Activated T-cell treated with anti-CD3 and anti-CD28 coated beads, Interleukin-2, amount 50 U/mL, for 72 hours (primary cell): ENCODE data around the gene KIAA1671. TPM values are rescaled to one million over a fixed set of nuclear protein-coding genes. Genes with fewer than 3 reads are reported as not detected.
"Not testable (repeated sequence)": the region's sequence is repeated elsewhere in the genome, so short reads cannot be mapped to it uniquely, and the experiment has no call there.

Experiments used
- ATAC-seq, 2 donors: fragments of 150-1000 bp; cut with Tn5 transposase; replicated peaks in 1 of 2; 2 replicates each; pipeline ENCODE4 v1.10.0; 2021; ENCODE audit warnings: moderate library complexity in 2 of 2, mild to moderate bottlenecking in 1 of 2
- DNase-seq, 2 donors: peaks; one replicate each; pipeline ENCODE4 v3.0.0; 2021 to 2022; ENCODE audit warnings: mixed read lengths in 1 of 2
- H3K27ac Mint-ChIP-seq: one replicate; pipeline ENCODE4 v1.8.0; 2022; ENCODE audit warnings: mild to moderate bottlenecking, moderate library complexity, mixed read lengths
- H3K27me3 Mint-ChIP-seq: one replicate; pipeline ENCODE4 v1.8.0; 2022; ENCODE audit warnings: low read depth, mixed read lengths
- H3K36me3 Mint-ChIP-seq, 2 donors: one replicate each; pipeline ENCODE4 v1.8.0; 2022; ENCODE audit warnings: mixed read lengths in 2 of 2, mild to moderate bottlenecking in 1 of 2; ENCODE audit not compliant: insufficient read depth in 2 of 2
- H3K4me1 Mint-ChIP-seq: one replicate; pipeline ENCODE4 v1.8.0; 2022; ENCODE audit warnings: low read depth, mixed read lengths
- H3K4me3 Mint-ChIP-seq, 2 donors: one replicate each; pipeline ENCODE4 v1.8.0; 2022; ENCODE audit warnings: mild to moderate bottlenecking in 2 of 2, mixed read lengths in 2 of 2, moderate library complexity in 2 of 2
- H3K9me3 Mint-ChIP-seq, 2 donors: one replicate each; pipeline ENCODE4 v1.8.0; 2022; ENCODE audit warnings: mixed read lengths in 2 of 2
- total RNA-seq, 2 donors: library from RNA; stranded (reverse); gene quantifications; one replicate each; pipeline ENCODE4 v1.2.3, GENCODE V29; 2022

The KIAA1671 gene
- total RNA-seq, 2 donors from 2014 or later, result 6.6 to 10.8 TPM

GRCh38 chr22:25212337-25212736, 259.8 kb downstream of the KIAA1671 start:
- ATAC-seq, result no peak
- DNase-seq, result no peak
- Mint-ChIP-seq H3K4me3 (no peak overlapping the region), H3K27ac (no peak overlapping the region), H3K36me3 (peaks cover 3% of the 10 kb centered on the region in 2 donors), H3K27me3 (peaks cover 19% of the 10 kb centered on the region), H3K9me3 (peaks cover 0 to 1% of the 10 kb centered on the region in 2 donors), H3K4me1 (no peaks in the 10 kb centered on the region)

GRCh38 chr22:25213221-25213620, 260.7 kb downstream of the KIAA1671 start:
- ATAC-seq (no peak), DNase-seq (no peak)
- H3K4me1 Mint-ChIP-seq, result no peaks in the 10 kb centered on the region
- peaks cover 0 to 1% of the 10 kb centered on the region in 2 donors for H3K9me3 Mint-ChIP-seq
- no peak overlapping the region for H3K4me3 Mint-ChIP-seq
- peaks cover 3% of the 10 kb centered on the region in 2 donors for H3K36me3 Mint-ChIP-seq
- no peak overlapping the region for H3K27ac Mint-ChIP-seq
- peaks cover 19% of the 10 kb centered on the region for H3K27me3 Mint-ChIP-seq

DNA sequence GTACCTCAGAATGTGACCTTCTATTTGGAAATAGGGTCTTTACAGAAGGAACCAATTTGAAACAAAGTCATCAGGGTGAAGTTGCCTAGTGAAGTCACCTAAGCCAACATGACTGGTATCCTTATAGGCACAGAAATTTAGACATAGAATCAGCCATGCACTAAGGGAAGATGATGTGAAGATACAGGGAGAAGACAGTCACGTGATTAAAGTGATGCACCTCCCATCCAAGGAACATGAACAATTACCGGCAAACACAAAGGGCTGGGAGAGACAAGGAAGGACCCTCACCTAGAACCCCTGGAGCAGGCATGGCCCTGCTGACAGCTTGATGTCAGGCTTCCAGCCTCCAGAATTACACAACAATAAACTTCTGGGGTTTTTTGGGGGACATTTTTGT, 263.7 kb downstream of the KIAA1671 start:
- no peak for DNase-seq
- H3K27me3 Mint-ChIP-seq, result peaks cover 19% of the 10 kb centered on the region
- no peak overlapping the region for H3K27ac Mint-ChIP-seq
- ATAC-seq, result no peak
- H3K36me3 Mint-ChIP-seq, result peaks cover 3% of the 10 kb centered on the region in 2 donors
- H3K4me3 Mint-ChIP-seq, result no peak overlapping the region
- peaks cover 0 to 1% of the 10 kb centered on the region in 2 donors for H3K9me3 Mint-ChIP-seq
- no peaks in the 10 kb centered on the region for H3K4me1 Mint-ChIP-seq

- no peaks in the 10 kb centered on the region for H3K36me3 Mint-ChIP-seq
- peaks cover 12% of the 10 kb centered on the region for H3K27me3 Mint-ChIP-seq
- H3K9me3 Mint-ChIP-seq, result no peaks in the 10 kb centered on the region
- no peak within 1 kb of the TSS for H3K27ac Mint-ChIP-seq
- H3K4me3 Mint-ChIP-seq, result no peak within 1 kb of the TSS
- no peak for ATAC-seq
- H3K4me1 Mint-ChIP-seq, result no peaks in the 10 kb centered on the region
- no peak for DNase-seq
These were observed 266.7 kb downstream of the KIAA1671 start, which contains the start of gene CRYBB2 for GRCh38 chr22:25219211-25219689. CRYBB2 (plus strand) TSS chr22:25219639; CDS start chr22:25221430, 1,791 bp downstream.

GRCh38 chr22:25219948-25220442, 267.5 kb downstream of the KIAA1671 start:
- ATAC-seq (no peak), DNase-seq (no peak)
- no peaks in the 10 kb centered on the region for H3K36me3 Mint-ChIP-seq
- H3K4me1 Mint-ChIP-seq, result no peaks in the 10 kb centered on the region
- no peaks in the 10 kb centered on the region for H3K9me3 Mint-ChIP-seq
- no peak overlapping the region for H3K4me3 Mint-ChIP-seq
- peaks cover 12% of the 10 kb centered on the region for H3K27me3 Mint-ChIP-seq
- H3K27ac Mint-ChIP-seq, result no peak overlapping the region

GRCh38 chr22:25221790-25222189, 269.3 kb downstream of the KIAA1671 start:
- no peaks in the 10 kb centered on the region for H3K9me3 Mint-ChIP-seq
- peaks cover 2% of the 10 kb centered on the region for H3K27me3 Mint-ChIP-seq
- H3K4me3 Mint-ChIP-seq, result no peak overlapping the region
- ATAC-seq (no peak), DNase-seq (no peak)
- no peak overlapping the region for H3K27ac Mint-ChIP-seq
- no peaks in the 10 kb centered on the region for H3K36me3 Mint-ChIP-seq
- no peaks in the 10 kb centered on the region for H3K4me1 Mint-ChIP-seq

DNA sequence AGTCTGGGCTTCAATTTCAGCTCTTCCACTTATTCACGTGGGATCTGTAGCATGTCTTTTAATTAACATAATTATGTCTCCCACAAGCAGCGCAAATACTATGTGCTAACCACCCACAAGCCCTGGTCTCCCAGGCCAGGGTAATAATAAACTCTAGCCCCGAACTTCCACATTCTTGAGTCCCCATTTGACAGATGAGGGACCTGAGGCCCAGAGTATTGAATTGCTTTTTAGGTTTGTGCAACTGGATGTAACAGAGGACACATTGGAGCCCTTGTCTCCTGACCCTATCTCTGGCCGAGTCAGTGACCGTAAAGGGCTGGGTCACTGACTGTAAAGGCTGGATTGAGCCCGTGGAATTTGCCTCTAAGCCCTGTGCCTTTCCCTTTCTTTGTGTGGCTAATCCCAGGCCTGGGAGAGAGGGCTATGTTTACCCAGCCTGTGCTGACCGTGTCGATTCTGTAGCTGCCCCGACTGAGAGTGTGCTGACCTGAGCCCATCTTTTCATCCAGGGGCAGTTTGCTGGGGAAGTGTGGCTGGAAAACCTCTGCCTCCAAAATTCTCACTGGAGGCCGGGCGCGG, 270.8 kb downstream of the KIAA1671 start:
- Mint-ChIP-seq H3K36me3 (no peaks in the 10 kb centered on the region), H3K9me3 (no peaks in the 10 kb centered on the region)
- no peak for ATAC-seq

GRCh38 chr22:25228822-25229221, 276.3 kb downstream of the KIAA1671 start:
- Mint-ChIP-seq H3K27me3 (peaks cover 15% of the 10 kb centered on the region), H3K4me1 (no peaks in the 10 kb centered on the region), H3K9me3 (no peaks in the 10 kb centered on the region), H3K27ac (no peak overlapping the region), H3K36me3 (no peaks in the 10 kb centered on the region), H3K4me3 (no peak overlapping the region)
- no peak for ATAC-seq
- no peak for DNase-seq

More for the DNA sequence above, 270.8 kb downstream of the KIAA1671 start:
- Mint-ChIP-seq H3K27me3 (no peaks in the 10 kb centered on the region), H3K4me1 (no peaks in the 10 kb centered on the region), H3K4me3 (no peak overlapping the region), H3K27ac (no peak overlapping the region)
- no peak for DNase-seq

GRCh38 chr22:25230760-25231159, 278.2 kb downstream of the KIAA1671 start:
- not testable (repeated sequence) for DNase-seq, H3K4me3 Mint-ChIP-seq, ATAC-seq, H3K9me3 Mint-ChIP-seq, H3K27ac Mint-ChIP-seq, H3K4me1 Mint-ChIP-seq, H3K36me3 Mint-ChIP-seq
- H3K27me3 Mint-ChIP-seq, result peaks cover 27% of the 10 kb centered on the region

GRCh38 chr22:25232301-25232700, 279.8 kb downstream of the KIAA1671 start:
- Mint-ChIP-seq H3K27ac (no peak overlapping the region), H3K9me3 (no peaks in the 10 kb centered on the region), H3K4me3 (no peak overlapping the region), H3K36me3 (no peaks in the 10 kb centered on the region), H3K27me3 (peaks cover 35% of the 10 kb centered on the region), H3K4me1 (peaks cover 7% of the 10 kb centered on the region)
- ATAC-seq (no peak), DNase-seq (no peak)

DNA sequence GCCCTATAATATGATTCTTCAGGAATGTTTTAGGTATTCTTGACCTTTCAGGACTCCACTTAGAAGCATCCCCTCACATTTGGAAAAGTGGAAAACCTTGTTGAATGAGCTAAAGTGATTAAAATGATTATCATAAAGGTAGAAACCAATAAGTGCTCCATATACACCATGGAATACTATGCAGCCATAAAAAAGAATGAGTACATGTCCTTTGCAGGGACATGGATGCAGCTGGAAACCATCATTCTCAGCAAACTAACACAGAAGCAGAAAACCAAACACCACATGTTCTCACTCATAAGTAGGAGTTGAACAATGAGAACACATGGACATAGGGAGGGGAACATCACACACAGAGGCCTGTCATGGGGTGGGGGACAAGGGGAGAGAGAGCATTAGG, 281.2 kb downstream of the KIAA1671 start:
- not testable (repeated sequence) for H3K9me3 Mint-ChIP-seq, H3K36me3 Mint-ChIP-seq

DNA sequence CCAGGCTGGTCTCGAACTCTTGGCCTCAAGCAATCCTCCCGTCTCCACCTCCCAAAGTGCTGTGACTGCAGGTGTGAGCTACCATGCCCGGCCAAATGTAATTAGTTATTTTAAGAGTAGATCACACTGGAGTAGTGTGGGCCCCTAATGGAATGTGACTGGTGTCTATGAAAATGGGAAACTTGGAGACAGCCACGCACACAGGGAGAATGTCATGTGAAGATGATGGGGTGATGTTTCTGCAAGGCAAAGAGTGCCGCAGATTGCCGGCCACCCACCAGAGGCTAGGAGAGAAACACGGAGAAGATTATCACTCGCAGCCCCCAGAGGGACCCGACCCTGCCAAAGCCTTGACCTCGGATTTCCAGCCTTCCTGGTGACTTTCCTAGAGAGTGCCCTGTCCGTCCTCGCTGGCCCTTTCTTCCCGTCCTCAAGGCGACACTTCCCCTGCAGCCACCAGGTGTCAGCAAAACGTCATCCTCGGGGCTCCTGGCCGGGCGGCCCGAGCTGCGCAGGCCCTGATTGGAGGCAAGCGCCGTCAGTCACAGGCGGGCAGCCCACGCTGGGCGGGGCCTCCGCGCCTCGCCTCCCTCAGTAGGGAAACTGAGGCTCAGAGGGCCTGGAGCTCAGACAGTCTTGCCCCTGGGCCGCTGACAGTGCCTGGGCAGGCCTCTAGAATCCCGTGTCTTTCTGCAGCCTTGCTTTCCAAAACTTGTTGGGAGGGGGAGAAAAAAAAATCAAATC, 283.2 kb downstream of the KIAA1671 start:
- peak; percentile 94 to 97 for ATAC-seq
- Mint-ChIP-seq H3K27ac (no peak overlapping the region), H3K4me1 (peaks cover 7% of the 10 kb centered on the region), H3K4me3 (peak overlapping the region in 1 of 2 donors; percentile 23), H3K36me3 (no peaks in the 10 kb centered on the region), H3K9me3 (no peaks in the 10 kb centered on the region), H3K27me3 (peaks cover 34% of the 10 kb centered on the region)
- DNase-seq, result peak; percentile 81 to 86

More for the DNA sequence above, 281.2 kb downstream of the KIAA1671 start:
- not testable (repeated sequence) for DNase-seq, ATAC-seq, H3K4me1 Mint-ChIP-seq, H3K27ac Mint-ChIP-seq, H3K4me3 Mint-ChIP-seq
- peaks cover 37% of the 10 kb centered on the region for H3K27me3 Mint-ChIP-seq

- no peak overlapping the region for H3K4me3 Mint-ChIP-seq
- DNase-seq (no peak), ATAC-seq (no peak)
- peaks cover 7% of the 10 kb centered on the region for H3K4me1 Mint-ChIP-seq
- H3K27ac Mint-ChIP-seq, result no peak overlapping the region
- H3K36me3 Mint-ChIP-seq, result no peaks in the 10 kb centered on the region
- H3K9me3 Mint-ChIP-seq, result no peaks in the 10 kb centered on the region
- peaks cover 34% of the 10 kb centered on the region for H3K27me3 Mint-ChIP-seq
These were observed 283.9 kb downstream of the KIAA1671 start for GRCh38 chr22:25236417-25236816.
